Left ventricle myocardium inferior (tissue), 1 donor: ENCODE measurements around the gene TOMM40L. TPM values are rescaled to one million over a fixed set of nuclear protein-coding genes. Genes with fewer than 3 reads are reported as not detected.

Experiments used
- DNase-seq: peaks from one replicate; pipeline ENCODE4 v3.0.0-alpha.2; 2020
- H3K27ac ChIP-seq: fragments of 200-600 bp; replicated peaks from 2 replicates; pipeline ENCODE4 v1.8.0; 2021
- H3K27me3 ChIP-seq: fragments of 200-600 bp; 2 replicates; pipeline ENCODE4 v1.8.0; 2021; ENCODE audit warnings: low read depth
- H3K36me3 ChIP-seq: fragments of 200-600 bp; 2 replicates; pipeline ENCODE4 v1.8.0; 2021
- H3K4me1 ChIP-seq: fragments of 200-600 bp; 2 replicates; pipeline ENCODE4 v1.8.0; 2021
- H3K4me3 ChIP-seq: fragments of 200-600 bp; 2 replicates; pipeline ENCODE4 v1.8.0; 2021; ENCODE audit warnings: mild to moderate bottlenecking, moderate library complexity
- H3K9me3 ChIP-seq: fragments of 200-600 bp; replicated peaks from 2 replicates; pipeline ENCODE4 v1.8.0; 2021
- intact Hi-C: fragments of 100-400 bp; cut with micrococcal nuclease; formaldehyde crosslinking; loops from one replicate; pipeline ENCODE4 v1.11.0; 2022
- microRNA-seq: library from miRNA; unstranded; fragments of <30 nt; microRNA quantifications from one replicate; pipeline ENCODE4 v1.2.0, GENCODE V29; 2020
- total RNA-seq: library from RNA; stranded (reverse); fragmentation: NEBNext Ultra II Directional; extraction: Animal tissue kit (Norgen Biotek cat#: 25700); gene quantifications from one replicate; pipeline ENCODE4 v1.2.1, GENCODE V29; 2021
- TF ChIP-seq, protein P1 (sequence below): fragments of 200-600 bp; IDR thresholded peaks from 2 replicates; pipeline ENCODE4 v1.8.0; 2021; ENCODE audit warnings: antibody characterized with exemption, mild to moderate bottlenecking, borderline replicate concordance
- donor health status: DM: no; HTN: yes; CAD: no; lungs with severe emphysema.

The TOMM40L gene
- total RNA-seq, 1 donor from 2014 or later, result 39.3 TPM

DNA sequence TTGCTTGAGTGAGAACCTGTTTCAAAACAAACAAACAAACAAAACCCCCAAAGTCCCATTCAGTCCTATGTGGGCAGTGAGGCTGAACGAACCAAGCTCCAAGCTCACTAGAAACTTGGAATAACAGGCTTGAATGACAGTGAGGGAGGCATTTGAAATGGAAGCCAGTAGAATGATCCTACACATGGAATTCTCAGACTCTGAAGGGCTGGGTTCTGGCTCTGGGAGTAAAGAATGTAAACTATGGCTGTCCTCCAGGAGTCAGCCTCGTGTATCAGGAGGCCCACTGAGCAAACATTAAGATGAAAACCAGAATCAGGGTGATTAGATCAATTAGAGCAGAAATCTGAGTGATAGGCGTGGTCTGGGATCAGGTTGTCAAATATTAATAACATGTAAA lies 47.5 kb downstream of the TOMM40L start:
- Histone ChIP-seq H3K4me1 (no peaks in the 10 kb centered on the region), H3K9me3 (no peaks in the 10 kb centered on the region), H3K36me3 (no peaks in the 10 kb centered on the region), H3K27me3 (peaks cover 46% of the 10 kb centered on the region), H3K27ac (no peak overlapping the region), H3K4me3 (no peak overlapping the region)
- intact Hi-C loops, result no loop called here
- TF ChIP-seq, protein P1, sequence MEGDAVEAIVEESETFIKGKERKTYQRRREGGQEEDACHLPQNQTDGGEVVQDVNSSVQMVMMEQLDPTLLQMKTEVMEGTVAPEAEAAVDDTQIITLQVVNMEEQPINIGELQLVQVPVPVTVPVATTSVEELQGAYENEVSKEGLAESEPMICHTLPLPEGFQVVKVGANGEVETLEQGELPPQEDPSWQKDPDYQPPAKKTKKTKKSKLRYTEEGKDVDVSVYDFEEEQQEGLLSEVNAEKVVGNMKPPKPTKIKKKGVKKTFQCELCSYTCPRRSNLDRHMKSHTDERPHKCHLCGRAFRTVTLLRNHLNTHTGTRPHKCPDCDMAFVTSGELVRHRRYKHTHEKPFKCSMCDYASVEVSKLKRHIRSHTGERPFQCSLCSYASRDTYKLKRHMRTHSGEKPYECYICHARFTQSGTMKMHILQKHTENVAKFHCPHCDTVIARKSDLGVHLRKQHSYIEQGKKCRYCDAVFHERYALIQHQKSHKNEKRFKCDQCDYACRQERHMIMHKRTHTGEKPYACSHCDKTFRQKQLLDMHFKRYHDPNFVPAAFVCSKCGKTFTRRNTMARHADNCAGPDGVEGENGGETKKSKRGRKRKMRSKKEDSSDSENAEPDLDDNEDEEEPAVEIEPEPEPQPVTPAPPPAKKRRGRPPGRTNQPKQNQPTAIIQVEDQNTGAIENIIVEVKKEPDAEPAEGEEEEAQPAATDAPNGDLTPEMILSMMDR, result no peak
- no peak for DNase-seq

DNA sequence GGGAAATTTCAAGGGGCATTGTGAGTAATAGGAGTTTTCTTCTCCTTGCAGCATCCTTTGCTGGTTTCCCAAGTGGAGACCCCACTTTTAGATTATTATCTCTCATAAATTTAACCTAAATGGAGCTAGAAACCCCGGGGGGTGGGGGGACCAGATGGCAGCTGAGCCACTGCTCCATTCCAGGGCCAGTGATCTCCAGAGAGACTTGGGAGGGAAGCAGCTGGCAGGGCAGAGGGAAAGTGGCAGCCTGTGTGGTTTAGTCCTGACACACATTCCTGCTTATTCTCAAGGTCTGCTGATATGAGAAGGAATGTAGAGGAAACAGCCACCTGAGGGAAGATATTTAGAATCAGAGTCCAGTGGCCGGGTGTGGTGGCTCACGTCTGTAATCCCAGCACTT lies 49.0 kb downstream of the TOMM40L start:
- TF ChIP-seq, protein P1, result no peak
- no peak overlapping the region for H3K27ac ChIP-seq
- H3K36me3 ChIP-seq, result no peaks in the 10 kb centered on the region
- DNase-seq, result no peak
- no peaks in the 10 kb centered on the region for H3K4me1 ChIP-seq
- peaks cover 39% of the 10 kb centered on the region for H3K27me3 ChIP-seq
- intact Hi-C loops, result no loop called here
- no peaks in the 10 kb centered on the region for H3K9me3 ChIP-seq
- no peak overlapping the region for H3K4me3 ChIP-seq

Small RNA genes within 50 kb of the gene (microRNA-seq; reads per million reads assigned to microRNA genes)
- 3.4 reads per million, percentile 5 among the genes with 10 or more reads in this experiment for gene MIR5187

Other genes with a start within 250 kb of the TOMM40L start
- 8.3 TPM for gene F11R, start 204.9 kb upstream of the TOMM40L start, total RNA-seq
- 13.4 TPM for gene TSTD1, start 187.1 kb upstream of the TOMM40L start, total RNA-seq
- 31.7 TPM for gene USF1, start 180.1 kb upstream of the TOMM40L start, total RNA-seq
- gene ARHGAP30, start 156.2 kb upstream of the TOMM40L start, total RNA-seq, result 2.4 TPM
- not detected for gene NECTIN4, start 136.5 kb upstream of the TOMM40L start, total RNA-seq
- 9.1 TPM for gene KLHDC9, start 127.7 kb upstream of the TOMM40L start, total RNA-seq
- 62.5 TPM for gene PFDN2, start 108.0 kb upstream of the TOMM40L start, total RNA-seq
- gene NIT1, start 108.0 kb upstream of the TOMM40L start, total RNA-seq, result 31.9 TPM
- gene DEDD, start 93.4 kb upstream of the TOMM40L start, total RNA-seq, result 25.2 TPM
- gene UFC1, start 72.1 kb upstream of the TOMM40L start, total RNA-seq, result 76.4 TPM
- 20.0 TPM for gene USP21, start 66.6 kb upstream of the TOMM40L start, total RNA-seq
- 15.2 TPM for gene PPOX, start 59.6 kb upstream of the TOMM40L start, total RNA-seq
- gene B4GALT3, start 48.6 kb upstream of the TOMM40L start, total RNA-seq, result 23.2 TPM
- gene ADAMTS4, start 27.0 kb upstream of the TOMM40L start, total RNA-seq, result 14.1 TPM
- gene NDUFS2, start 23.7 kb upstream of the TOMM40L start, total RNA-seq, result 302 TPM
- 22.0 TPM for gene FCER1G, start 10.8 kb upstream of the TOMM40L start, total RNA-seq
- not detected for gene APOA2, start 2.4 kb upstream of the TOMM40L start, total RNA-seq
- not detected for gene NR1I3, start 12.1 kb downstream of the TOMM40L start, total RNA-seq
- gene PCP4L1, start 32.7 kb downstream of the TOMM40L start, total RNA-seq, result not detected
- gene MPZ, start 83.9 kb downstream of the TOMM40L start, total RNA-seq, result 3.5 TPM
- 393 TPM for gene SDHC, start 88.3 kb downstream of the TOMM40L start, total RNA-seq
- not detected for gene CFAP126, start 141.8 kb downstream of the TOMM40L start, total RNA-seq